ENCODE measurements around the gene GSN.
"Not testable (repeated sequence)": the region's sequence is repeated elsewhere in the genome, so short reads cannot be mapped to it uniquely, and the experiment has no call there.

The GSN gene

GRCh38 chr9:121289026-121289771 lies 21.2 kb downstream of the GSN start:
- DNase-seq, result no peak

- no peak for DNase-seq
These were observed 21.9 kb downstream of the GSN start for GRCh38 chr9:121289772-121290370.

GRCh38 chr9:121291536-121291935 lies 23.6 kb downstream of the GSN start:
- not testable (repeated sequence) for DNase-seq

- DNase-seq, result no peak
These were observed 24.1 kb downstream of the GSN start for GRCh38 chr9:121292051-121292450.

GRCh38 chr9:121292801-121293241 lies 24.9 kb downstream of the GSN start:
- DNase-seq, result no peak

- no peak for DNase-seq
These were observed 26.3 kb downstream of the GSN start for GRCh38 chr9:121294151-121294743.

- DNase-seq, result no peak
These were observed 27.1 kb downstream of the GSN start for GRCh38 chr9:121294866-121295661.

GRCh38 chr9:121295662-121296191 lies 27.8 kb downstream of the GSN start:
- no peak for DNase-seq

GRCh38 chr9:121296213-121297127 lies 28.5 kb downstream of the GSN start:
- DNase-seq, result no peak

- DNase-seq, result no peak
These were observed 29.4 kb downstream of the GSN start for GRCh38 chr9:121297389-121297788.

GRCh38 chr9:121298016-121298538 lies 30.1 kb downstream of the GSN start:
- no peak for DNase-seq

- DNase-seq, result no peak
These were observed 30.9 kb downstream of the GSN start for GRCh38 chr9:121298689-121299466.

- peak; percentile 17 for DNase-seq
These were observed 31.7 kb downstream of the GSN start for GRCh38 chr9:121299467-121300282.

- DNase-seq, result no peak
These were observed 32.5 kb downstream of the GSN start for GRCh38 chr9:121300283-121301119.

GRCh38 chr9:121301881-121302286 lies 33.9 kb downstream of the GSN start:
- no peak for DNase-seq

GRCh38 chr9:121302341-121302740 lies 34.4 kb downstream of the GSN start:
- DNase-seq, result no peak

- no peak for DNase-seq
These were observed 34.8 kb downstream of the GSN start for GRCh38 chr9:121302786-121303185.

- no peak for DNase-seq
These were observed 35.8 kb downstream of the GSN start for GRCh38 chr9:121303456-121304451.
